ENCODE results near the gene ATP2C1. TPM values are rescaled to one million over a fixed set of nuclear protein-coding genes. Genes with fewer than 3 reads are reported as not detected.

The ATP2C1 gene
- total RNA-seq, 1 donor, result 136 TPM

- no peak for TF ChIP-seq CTCF (IDR thresholded peaks at IDR 0.05; ENCODE audit: insufficient read depth, low read depth, low read length)
- no peak for DNase-seq (ENCODE audit: low read depth)
- no peak overlapping the region for H3K4me3 ChIP-seq (ENCODE audit: low read depth, low read length)
Measured at GRCh38 chr3:130866327-130866726, 27.6 kb upstream of the ATP2C1 start.

- no peak for DNase-seq (ENCODE audit: low read depth)
- no peak overlapping the region for H3K4me3 ChIP-seq (ENCODE audit: low read depth, low read length)
- no peak for TF ChIP-seq CTCF (IDR thresholded peaks at IDR 0.05; ENCODE audit: insufficient read depth, low read depth, low read length)
Measured at GRCh38 chr3:130870423-130870822, 23.5 kb upstream of the ATP2C1 start.

GRCh38 chr3:130876594-130876993, 17.3 kb upstream of the ATP2C1 start:
- TF ChIP-seq CTCF (IDR thresholded peaks at IDR 0.05; ENCODE audit: insufficient read depth, low read depth, low read length), result no peak
- no peak overlapping the region for H3K4me3 ChIP-seq (ENCODE audit: low read depth, low read length)
- no peak for DNase-seq (ENCODE audit: low read depth)

- H3K4me3 ChIP-seq (ENCODE audit: low read depth, low read length), result no peak overlapping the region
- no peak for TF ChIP-seq CTCF (IDR thresholded peaks at IDR 0.05; ENCODE audit: insufficient read depth, low read depth, low read length)
- DNase-seq (ENCODE audit: low read depth), result no peak
Measured at GRCh38 chr3:130878464-130878863, 15.4 kb upstream of the ATP2C1 start.

GRCh38 chr3:130889416-130889946, 4.4 kb upstream of the ATP2C1 start:
- TF ChIP-seq CTCF (IDR thresholded peaks at IDR 0.05; ENCODE audit: insufficient read depth, low read depth, low read length), result no peak
- no peak overlapping the region for H3K4me3 ChIP-seq (ENCODE audit: low read depth, low read length)
- no peak for DNase-seq (ENCODE audit: low read depth)

- TF ChIP-seq CTCF (IDR thresholded peaks at IDR 0.05; ENCODE audit: insufficient read depth, low read depth, low read length), result peak; percentile 91
- peak; percentile 78 for DNase-seq (ENCODE audit: low read depth)
- H3K4me3 ChIP-seq (ENCODE audit: low read depth, low read length), result peak overlapping the region; percentile 93
Measured at GRCh38 chr3:130892759-130893375, 1.0 kb upstream of the ATP2C1 start.

Measured in fibroblast of villous mesenchyme (primary cell).